ENCODE results near the gene EIF4EBP3. TPM values are rescaled to one million over a fixed set of nuclear protein-coding genes. Genes with fewer than 3 reads are reported as not detected.

Gene EIF4EBP3
- total and polyA plus RNA-seq, 8 donors, result 7.2 to 55.5 (median 13.7) TPM

GRCh38 chr5:140563596-140563995 lies 16.1 kb downstream of the EIF4EBP3 start:
- peak in 1 of 4 donors; percentile 0 for ATAC-seq
- peaks cover 0 to 10% (median 9%) of the 10 kb centered on the region in 3 donors for H3K36me3 ChIP-seq
- H3K27ac ChIP-seq, result peak overlapping the region; percentile 90 to 93 (median 92)
- intact Hi-C loops (cut with DNase I), result loop anchor here in 1 of 3 donors (10.0 kb wide), 1 partner anchor 71 kb away; the partner anchor contains the start of genes CD14 and TMCO6
- TF ChIP-seq CTCF (IDR thresholded peaks at IDR 0.05), result no peak
- DNase-seq, result peak in 3 of 6 donors; percentile 33 to 58 (median 43)
- WGBS, 2 donors, result 47 to 53% methylated on average over 8 of the region's 8 CpGs
- no peak for FAIRE-seq
- peak overlapping the region in 3 of 4 donors; percentile 52 to 66 (median 56) for H3K4me3 ChIP-seq
- H3K9me3 ChIP-seq, result no peaks in the 10 kb centered on the region
- H3K4me1 ChIP-seq, result peaks cover 4 to 11% (median 10%) of the 10 kb centered on the region in 3 donors
- H3K27me3 ChIP-seq, result no peaks in the 10 kb centered on the region

- ATAC-seq, result peak; percentile 92 to 96 (median 92)
Measured at GRCh38 chr5:140564196-140565023, 16.9 kb downstream of the EIF4EBP3 start, which contains the start of the genes APBB3 and SLC35A4. Gene APBB3 (minus strand): TSS chr5:140564598. CDS start chr5:140564245, 353 bp downstream. Gene SLC35A4 (plus strand): TSS chr5:140564828. CDS start chr5:140567170, 2,342 bp downstream.

GRCh38 chr5:140565024-140565779 lies 17.7 kb downstream of the EIF4EBP3 start:
- intact Hi-C loops (cut with DNase I), result loop anchor here in 1 of 3 donors (10.0 kb wide), 1 partner anchor 70 kb away; the partner anchor contains the start of genes CD14 and TMCO6
- Histone ChIP-seq H3K4me1 (peaks cover 4 to 11% (median 10%) of the 10 kb centered on the region in 3 donors), H3K9me3 (no peaks in the 10 kb centered on the region), H3K27ac (peak overlapping the region; percentile 90 to 93 (median 92)), H3K27me3 (no peaks in the 10 kb centered on the region), H3K4me3 (peak overlapping the region; percentile 33 to 66 (median 54)), H3K36me3 (peaks cover 0 to 10% (median 9%) of the 10 kb centered on the region in 3 donors)
- no peak for ATAC-seq
- no peak for TF ChIP-seq CTCF (IDR thresholded peaks at IDR 0.05)
- no peak for DNase-seq
- 2 to 3% methylated on average over 13 of the region's 13 CpGs for whole genome bisulfite sequencing, 2 donors
- no peak for FAIRE-seq

More at GRCh38 chr5:140564196-140565023, 16.9 kb downstream of the EIF4EBP3 start, which contains the start of the genes APBB3 and SLC35A4:
- FAIRE-seq (peak; percentile 32), DNase-seq (peak; percentile 92 to 97 (median 96))
- H3K36me3 ChIP-seq, result peaks cover 0 to 10% (median 9%) of the 10 kb centered on the region in 3 donors
- no peaks in the 10 kb centered on the region for H3K27me3 ChIP-seq
- H3K4me3 ChIP-seq, result peak within 1 kb of the TSS; percentile 33 to 66 (median 54)
- peak within 1 kb of the TSS; percentile 90 to 93 (median 92) for H3K27ac ChIP-seq
- peaks cover 4 to 11% (median 10%) of the 10 kb centered on the region in 3 donors for H3K4me1 ChIP-seq
- WGBS, 2 donors, result 0 to 1% methylated on average over 74 of the region's 74 CpGs
- intact Hi-C loops (cut with DNase I), result loop anchor here in 1 of 3 donors (10.0 kb wide), 1 partner anchor 70 kb away; the partner anchor contains the start of genes CD14 and TMCO6
- H3K9me3 ChIP-seq, result no peaks in the 10 kb centered on the region
- TF ChIP-seq CTCF (IDR thresholded peaks at IDR 0.05), result no peak

- H3K4me3 ChIP-seq, result peak overlapping the region in 2 of 4 donors; percentile 52 to 66
- no peak for ATAC-seq
Measured at GRCh38 chr5:140565780-140566095, 18.3 kb downstream of the EIF4EBP3 start.

More at GRCh38 chr5:140565780-140566095, 18.3 kb downstream of the EIF4EBP3 start:
- Histone ChIP-seq H3K27me3 (no peaks in the 10 kb centered on the region), H3K36me3 (peaks cover 0 to 10% (median 9%) of the 10 kb centered on the region in 3 donors), H3K9me3 (no peaks in the 10 kb centered on the region), H3K4me1 (peaks cover 4 to 11% (median 10%) of the 10 kb centered on the region in 3 donors), H3K27ac (peak overlapping the region in 1 of 4 donors; percentile 93)
- TF ChIP-seq CTCF (IDR thresholded peaks at IDR 0.05), result no peak
- no peak for DNase-seq
- FAIRE-seq, result no peak
- WGBS, 2 donors, result 81 to 93% methylated on average over 4 of the region's 4 CpGs
- intact Hi-C loops (cut with DNase I), result loop anchor here in 1 of 3 donors (10.0 kb wide), 1 partner anchor 69 kb away; the partner anchor contains the start of genes CD14 and TMCO6
